Measurements from ENCODE around the gene HINT3.
"Not testable (repeated sequence)": the region's sequence is repeated elsewhere in the genome, so short reads cannot be mapped to it uniquely, and the experiment has no call there.

The HINT3 gene

DNA sequence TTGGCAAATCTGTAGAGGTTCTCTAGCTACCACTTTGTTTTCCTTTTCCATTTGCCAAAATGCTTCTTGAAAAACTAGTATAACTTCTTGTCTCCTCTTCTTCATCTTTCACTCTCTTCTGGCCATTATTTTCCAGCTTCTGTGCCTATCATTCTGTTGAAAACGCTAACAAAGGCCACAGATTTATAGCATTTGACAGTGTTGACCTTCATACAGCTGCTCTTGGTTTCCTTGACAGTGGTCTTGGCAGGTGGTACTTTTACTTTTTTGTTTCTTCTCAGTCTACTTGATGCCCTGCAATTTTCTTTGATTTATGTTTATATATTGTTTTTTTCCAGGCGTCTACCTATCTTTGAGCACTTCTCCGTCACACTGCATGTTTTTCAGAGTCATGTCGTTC is 53.5 kb downstream of the HINT3 start:
- DNase-seq = no peak

DNA sequence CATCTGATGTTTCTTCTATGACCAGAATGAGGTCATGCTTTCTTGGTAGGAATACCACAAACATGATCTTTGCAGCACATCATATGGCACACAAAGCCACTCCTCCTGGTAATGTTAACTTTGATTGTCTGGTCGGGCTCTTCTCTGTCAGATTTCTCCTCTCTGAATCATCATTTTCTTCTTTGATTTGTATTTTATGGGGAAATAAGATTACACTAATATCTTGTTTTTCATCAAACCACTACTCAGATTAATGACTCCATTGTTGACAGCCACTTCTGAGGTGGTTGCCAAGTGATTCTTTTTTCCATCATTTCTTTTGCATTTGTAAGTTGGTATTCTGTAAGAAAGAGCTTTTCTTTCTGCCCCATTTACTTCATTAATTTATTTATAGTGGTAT is 59.3 kb downstream of the HINT3 start:
- no peak for DNase-seq

DNA sequence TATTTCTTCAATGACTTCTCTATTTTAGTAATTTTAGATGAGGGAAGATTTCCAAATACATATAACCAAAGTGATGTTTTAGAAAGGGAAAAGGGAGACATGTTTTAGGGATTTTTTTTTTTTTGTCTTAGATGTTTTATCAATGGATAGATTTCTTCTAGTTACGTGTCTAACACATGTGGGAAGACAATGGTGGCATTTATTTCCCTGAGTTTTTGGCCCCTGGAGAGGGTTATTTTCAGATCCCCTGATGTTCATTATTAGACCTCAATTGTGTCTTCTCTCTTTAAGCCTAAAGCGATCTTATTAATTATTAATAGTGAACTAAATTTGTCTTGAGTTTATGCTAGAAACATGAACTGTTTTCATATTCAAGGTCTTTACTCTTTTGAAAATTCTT is 60.0 kb downstream of the HINT3 start:
- no peak for DNase-seq

DNA sequence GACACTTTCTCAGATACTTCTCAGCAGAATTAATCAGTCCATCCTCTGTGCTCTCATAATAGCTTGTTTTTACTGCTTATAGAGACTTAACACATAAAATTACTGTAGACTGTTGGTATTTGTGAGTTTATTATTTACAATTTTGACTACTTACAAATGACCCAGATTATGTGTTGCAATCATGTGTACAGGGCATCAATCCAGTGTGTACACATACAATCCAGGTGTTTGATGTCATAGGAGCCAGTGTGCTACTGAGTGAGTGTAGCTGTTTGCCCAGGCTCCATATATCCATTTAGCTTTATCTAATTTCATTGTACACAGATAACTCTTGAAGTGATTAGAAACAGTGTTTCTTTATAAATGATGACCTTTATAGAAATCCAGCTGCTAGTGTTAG is 61.1 kb downstream of the HINT3 start:
- no peak for DNase-seq

DNA sequence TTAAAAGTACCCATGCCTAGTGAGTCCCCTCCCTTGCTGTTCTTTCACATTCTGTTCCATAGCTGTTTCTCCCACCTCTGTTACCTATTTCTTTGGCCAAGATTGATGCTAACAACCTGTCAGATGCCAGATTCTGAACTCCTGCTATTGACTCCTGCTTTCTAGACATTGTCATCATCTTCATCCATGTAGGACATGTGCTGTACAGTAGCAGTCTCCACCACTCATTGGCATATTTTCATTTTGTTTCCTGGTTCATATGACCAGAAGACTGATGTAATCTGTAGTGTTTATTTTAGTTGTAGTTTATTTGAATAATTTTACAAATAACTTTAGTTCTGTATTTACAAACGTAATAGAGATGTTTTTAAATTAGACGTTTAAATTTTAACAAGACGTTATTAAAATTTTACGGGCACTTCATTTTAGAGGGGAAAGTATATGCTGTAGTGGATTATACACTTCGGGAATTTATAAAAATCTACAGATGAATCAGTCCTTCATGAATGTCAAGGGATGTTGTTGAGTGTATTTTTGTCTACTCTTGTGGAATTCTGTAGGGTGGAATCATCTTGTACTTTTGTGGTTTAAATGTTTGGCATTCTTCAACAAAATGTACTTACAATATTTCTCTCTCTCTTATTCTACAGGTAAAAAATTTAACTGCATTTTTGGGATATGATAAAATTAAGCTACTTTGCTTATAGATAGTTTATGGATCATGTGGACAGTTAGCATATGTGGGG is 63.9 kb downstream of the HINT3 start:
- no peak for DNase-seq

DNA sequence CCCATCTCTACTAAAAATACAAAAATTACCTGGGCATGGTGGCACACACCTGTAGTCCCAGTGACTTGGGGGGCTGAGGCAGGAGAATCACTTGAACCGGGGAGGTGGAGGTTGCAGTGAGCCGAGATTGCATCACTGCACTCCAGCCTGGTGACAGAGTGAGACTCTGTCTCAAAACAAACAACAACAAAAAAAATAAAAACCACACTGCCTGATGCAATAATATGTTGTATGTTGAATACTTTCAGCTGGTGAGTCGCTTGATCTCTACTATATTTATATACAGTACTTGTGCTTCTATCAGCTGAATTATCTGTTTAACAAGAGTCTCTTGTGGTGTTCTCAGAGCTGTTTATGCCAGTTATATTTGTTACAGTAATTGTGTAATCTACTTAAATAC is 66.9 kb downstream of the HINT3 start:
- not testable (repeated sequence) for DNase-seq

- no peak for DNase-seq
These were observed 69.4 kb downstream of the HINT3 start for GRCh38 chr6:126026001-126026400.

DNA sequence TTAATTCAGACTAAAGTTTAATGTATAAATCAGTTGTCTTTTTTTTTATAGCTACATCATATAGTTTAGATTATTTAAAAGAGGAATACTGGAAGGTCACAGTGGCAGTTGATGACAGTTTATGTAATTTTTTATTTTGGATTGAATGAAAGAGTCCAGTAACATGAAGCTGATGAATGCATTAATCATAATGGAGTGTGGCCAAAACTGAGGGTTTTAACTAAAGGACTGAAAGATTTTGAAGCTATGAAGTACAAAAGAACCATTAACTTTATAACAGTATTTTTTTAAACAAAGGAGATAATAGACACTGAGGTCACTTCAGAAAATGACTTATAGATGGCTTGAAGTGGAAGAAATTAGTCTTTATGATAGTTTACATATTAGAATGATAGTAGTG is 71.0 kb downstream of the HINT3 start:
- no peak for DNase-seq

Measured in activated naive CD4-positive, alpha-beta T cell treated with anti-CD3 and anti-CD28 coated beads, Interleukin-2, amount 50 U/mL, for 16 hours (primary cell).